ENCODE results near the gene MICAL2.

The MICAL2 gene

GRCh38 chr11:12110201-12110713 lies at the start of gene MICAL2:
Gene MICAL2 (plus strand): TSS chr11:12110590. CDS start chr11:12162156, 51,566 bp downstream.
- peak; percentile 91 for DNase-seq

- no peak for DNase-seq
Measured at GRCh38 chr11:12061851-12062560, 48.4 kb upstream of the MICAL2 start.

GRCh38 chr11:12063251-12063650 lies 47.1 kb upstream of the MICAL2 start:
- no peak for DNase-seq

GRCh38 chr11:12064136-12064953 lies 46.0 kb upstream of the MICAL2 start:
- DNase-seq: no peak

GRCh38 chr11:12064954-12065280 lies 45.5 kb upstream of the MICAL2 start:
- DNase-seq: no peak

GRCh38 chr11:12066056-12066798 lies 44.2 kb upstream of the MICAL2 start:
- peak; percentile 97 for DNase-seq

- peak; percentile 44 for DNase-seq
Measured at GRCh38 chr11:12066799-12067508, 43.4 kb upstream of the MICAL2 start.

GRCh38 chr11:12067796-12068357 lies 42.5 kb upstream of the MICAL2 start:
- DNase-seq: no peak

- DNase-seq: no peak
Measured at GRCh38 chr11:12069066-12069676, 41.2 kb upstream of the MICAL2 start.

- DNase-seq: no peak
Measured at GRCh38 chr11:12070446-12071267, 39.7 kb upstream of the MICAL2 start.

GRCh38 chr11:12071574-12071973 lies 38.8 kb upstream of the MICAL2 start:
- no peak for DNase-seq

GRCh38 chr11:12073436-12073835 lies 37.0 kb upstream of the MICAL2 start:
- DNase-seq: no peak

GRCh38 chr11:12073886-12074285 lies 36.5 kb upstream of the MICAL2 start:
- DNase-seq: no peak

- DNase-seq: peak; percentile 40
Measured at GRCh38 chr11:12074529-12075195, 35.7 kb upstream of the MICAL2 start.

- no peak for DNase-seq
Measured at GRCh38 chr11:12075291-12075690, 35.1 kb upstream of the MICAL2 start.

GRCh38 chr11:12075822-12076821 lies 34.3 kb upstream of the MICAL2 start:
- peak; percentile 100 for DNase-seq

- no peak for DNase-seq
Measured at GRCh38 chr11:12076840-12077534, 33.4 kb upstream of the MICAL2 start.

GRCh38 chr11:12077535-12078280 lies 32.7 kb upstream of the MICAL2 start:
- peak; percentile 61 for DNase-seq

Measured in HCEC 1CT (cell line).